ENCODE data around the gene CALD1.

Gene CALD1, protein sequence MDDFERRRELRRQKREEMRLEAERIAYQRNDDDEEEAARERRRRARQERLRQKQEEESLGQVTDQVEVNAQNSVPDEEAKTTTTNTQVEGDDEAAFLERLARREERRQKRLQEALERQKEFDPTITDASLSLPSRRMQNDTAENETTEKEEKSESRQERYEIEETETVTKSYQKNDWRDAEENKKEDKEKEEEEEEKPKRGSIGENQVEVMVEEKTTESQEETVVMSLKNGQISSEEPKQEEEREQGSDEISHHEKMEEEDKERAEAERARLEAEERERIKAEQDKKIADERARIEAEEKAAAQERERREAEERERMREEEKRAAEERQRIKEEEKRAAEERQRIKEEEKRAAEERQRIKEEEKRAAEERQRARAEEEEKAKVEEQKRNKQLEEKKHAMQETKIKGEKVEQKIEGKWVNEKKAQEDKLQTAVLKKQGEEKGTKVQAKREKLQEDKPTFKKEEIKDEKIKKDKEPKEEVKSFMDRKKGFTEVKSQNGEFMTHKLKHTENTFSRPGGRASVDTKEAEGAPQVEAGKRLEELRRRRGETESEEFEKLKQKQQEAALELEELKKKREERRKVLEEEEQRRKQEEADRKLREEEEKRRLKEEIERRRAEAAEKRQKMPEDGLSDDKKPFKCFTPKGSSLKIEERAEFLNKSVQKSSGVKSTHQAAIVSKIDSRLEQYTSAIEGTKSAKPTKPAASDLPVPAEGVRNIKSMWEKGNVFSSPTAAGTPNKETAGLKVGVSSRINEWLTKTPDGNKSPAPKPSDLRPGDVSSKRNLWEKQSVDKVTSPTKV

DNA sequence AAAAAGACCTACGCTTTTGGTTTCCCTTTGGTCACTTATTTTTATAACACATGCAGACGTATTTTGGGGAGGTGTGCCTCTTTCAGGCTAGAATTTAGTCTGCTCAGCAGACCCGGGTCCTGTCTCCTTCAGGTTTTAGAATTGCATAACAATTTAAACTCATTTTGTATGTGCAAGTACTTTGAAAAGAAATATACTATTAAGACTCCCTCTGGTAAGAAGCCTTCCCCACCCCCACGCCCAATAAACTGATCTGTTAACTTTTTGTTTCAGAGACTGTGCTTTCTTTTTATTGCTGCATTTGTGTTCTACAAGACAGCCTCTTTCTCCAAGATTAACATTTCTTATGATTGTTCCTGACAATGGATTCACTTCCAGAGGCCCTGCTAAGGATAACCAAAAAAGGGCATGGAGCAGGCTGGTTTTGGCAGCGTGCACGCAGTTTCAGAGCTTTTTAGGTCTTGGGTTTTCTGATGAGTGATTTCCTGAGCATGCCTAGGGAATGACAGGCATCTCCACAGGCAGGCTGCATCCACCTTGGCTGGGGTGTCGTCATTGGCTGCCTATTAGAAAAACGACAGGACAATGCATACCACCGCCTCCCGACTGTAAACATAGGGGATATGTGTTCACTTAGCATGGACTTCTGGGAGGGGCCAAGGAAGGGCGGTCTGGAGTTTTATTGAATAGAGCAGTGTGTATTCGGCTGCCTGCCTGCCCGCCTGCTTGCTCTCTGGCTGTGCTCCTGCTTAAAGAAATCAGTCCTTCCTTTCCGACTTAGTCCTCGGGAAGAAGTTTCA, at the start of gene CALD1:
TSS of gene CALD1 (plus strand) at position 694 of the 800 bp plus-strand sequence. CDS start 88,100 bp downstream, outside the sequence.
- DNase-seq (ENCODE audit: insufficient read length, low spot score): no peak

DNA sequence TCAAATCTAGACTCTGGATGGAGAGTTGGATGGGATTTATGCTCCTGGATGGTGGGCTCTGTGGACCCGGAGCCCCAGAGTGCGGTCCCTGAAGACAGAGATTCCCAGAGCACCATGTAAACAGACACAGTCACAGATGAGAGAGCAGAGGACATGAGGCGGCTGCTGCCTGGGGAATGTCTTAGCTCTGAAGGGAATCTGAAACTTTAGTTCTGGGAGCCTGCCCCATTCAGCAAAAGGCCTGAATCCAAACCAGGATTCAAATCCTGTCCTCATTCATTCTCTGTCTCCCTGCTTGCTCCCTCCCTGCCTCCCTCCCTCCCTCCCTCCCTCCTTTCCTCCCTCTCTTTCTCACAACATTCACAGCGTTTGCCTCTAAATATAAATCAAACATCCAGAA, 49.5 kb upstream of the CALD1 start:
- no peak for FAIRE-seq
- DNase-seq (ENCODE audit: insufficient read length, low spot score): no peak

More for the DNA sequence above, at the start of gene CALD1:
- no peak for FAIRE-seq

DNA sequence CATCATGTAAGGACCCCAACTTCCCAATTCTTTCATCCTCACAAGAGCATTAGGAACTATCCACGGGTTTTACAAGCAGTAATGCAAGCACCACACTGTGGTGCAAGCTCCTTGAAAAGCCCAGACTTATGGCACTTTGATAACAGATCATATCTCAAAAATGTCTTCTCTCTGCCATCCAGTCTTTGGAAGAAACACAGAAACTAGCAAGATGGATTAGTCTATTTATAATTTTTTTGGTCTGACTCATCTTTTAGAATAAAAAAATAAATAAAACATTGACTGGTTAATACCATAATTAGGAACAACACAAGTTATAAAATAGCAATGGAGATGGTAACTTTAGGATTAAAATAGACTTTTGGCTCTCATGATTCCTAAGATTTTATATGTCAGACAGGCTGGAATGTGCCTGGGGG, 49.0 kb upstream of the CALD1 start:
- FAIRE-seq (no peak), DNase-seq (ENCODE audit: insufficient read length, low spot score) (no peak)

DNA sequence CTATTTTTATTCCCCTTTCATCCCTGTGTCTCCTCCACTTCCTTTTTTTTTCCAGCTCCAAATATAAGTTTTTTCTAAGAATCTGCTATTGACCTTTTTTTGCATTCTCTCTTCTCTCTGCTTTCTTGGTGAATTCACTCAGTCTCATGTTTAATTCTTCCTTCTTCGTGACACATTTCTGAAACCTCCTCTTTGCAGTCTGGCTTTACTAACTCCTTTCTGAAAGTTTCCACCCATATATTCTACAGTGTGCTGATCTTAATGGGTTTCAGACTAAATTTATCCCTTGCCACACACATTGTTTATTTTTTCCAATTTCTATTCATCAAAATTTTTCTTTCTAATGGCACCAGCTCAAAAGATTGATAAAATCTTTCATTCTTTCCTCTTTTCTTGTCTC, 47.8 kb upstream of the CALD1 start:
- no peak for FAIRE-seq
- no peak for DNase-seq (ENCODE audit: insufficient read length, low spot score)

DNA sequence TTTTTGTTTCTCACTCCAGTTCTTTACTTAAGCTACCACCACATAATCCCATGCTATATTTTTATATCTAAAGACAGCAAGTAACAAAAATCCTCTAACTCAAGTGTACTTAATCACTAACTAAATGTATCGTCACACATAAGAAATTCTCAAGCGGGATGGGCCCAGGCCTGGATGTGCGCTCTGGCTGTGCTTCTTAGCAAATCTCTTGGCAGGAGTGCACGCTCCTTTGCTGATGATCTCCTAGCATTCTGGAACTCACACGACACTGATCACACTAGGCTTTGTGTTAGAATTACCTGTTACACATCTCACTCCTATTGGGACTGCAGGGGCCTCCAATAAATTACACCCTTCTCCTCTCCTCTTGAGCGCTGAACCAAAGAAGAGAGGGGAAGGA, 46.7 kb upstream of the CALD1 start:
- no peak for DNase-seq (ENCODE audit: insufficient read length, low spot score)
- no peak for FAIRE-seq

DNA sequence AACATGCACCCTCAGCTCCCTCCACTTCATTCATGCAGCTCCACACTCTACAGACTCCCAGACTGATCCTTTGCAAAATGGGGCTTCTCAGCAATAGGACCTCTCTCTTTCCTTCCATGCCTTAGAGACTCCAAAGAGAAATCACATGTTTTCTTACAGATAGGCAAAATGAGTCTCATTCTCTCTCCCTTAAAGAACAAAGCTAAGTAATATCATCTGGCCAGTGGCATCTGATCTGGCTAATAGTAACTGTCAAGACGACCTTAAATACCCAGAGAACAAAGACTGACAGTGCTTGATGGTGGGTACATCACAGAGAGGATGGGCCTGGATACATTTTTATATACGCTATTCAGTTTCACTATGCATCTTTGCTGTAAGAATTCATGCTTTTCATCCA, 43.1 kb upstream of the CALD1 start:
- FAIRE-seq (no peak), DNase-seq (ENCODE audit: insufficient read length, low spot score) (no peak)

DNA sequence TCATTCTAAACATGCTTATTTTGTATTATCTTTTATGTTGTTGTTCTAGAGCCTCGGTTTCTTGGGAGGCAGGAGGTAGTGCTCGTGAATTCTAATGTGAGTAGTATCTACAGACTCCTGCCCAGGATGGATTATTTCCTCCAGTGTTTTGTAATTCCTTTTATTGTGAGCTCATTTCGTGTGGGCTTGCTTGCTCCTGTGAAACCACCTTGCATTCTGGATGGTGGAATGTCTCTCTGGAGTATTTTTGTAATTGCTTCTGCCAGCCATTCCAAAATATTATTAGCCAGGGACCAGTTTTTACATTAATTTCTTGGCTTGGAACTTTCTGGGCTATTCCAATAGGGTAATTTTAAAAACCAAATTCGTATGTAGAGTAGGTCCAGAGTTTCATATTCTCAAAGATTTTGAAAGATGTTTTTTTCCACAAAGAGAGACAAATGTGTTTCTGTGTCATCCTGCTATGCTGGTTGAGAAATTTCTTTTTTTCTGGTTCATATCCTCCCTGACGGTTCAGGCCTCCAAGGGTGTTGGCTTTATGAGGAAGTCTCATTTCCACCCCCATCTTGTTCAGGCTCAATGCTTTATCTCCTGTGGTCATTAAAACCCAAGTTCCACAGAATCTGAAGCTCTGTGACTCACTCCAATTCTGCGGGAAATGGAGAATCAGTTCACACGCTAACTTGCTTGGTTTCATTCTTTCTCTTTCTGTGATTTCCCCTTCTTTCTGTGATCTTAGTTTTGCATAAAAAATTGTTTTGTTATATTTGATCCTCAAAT, 41.7 kb upstream of the CALD1 start:
- FAIRE-seq (no peak), DNase-seq (ENCODE audit: insufficient read length, low spot score) (no peak)

DNA sequence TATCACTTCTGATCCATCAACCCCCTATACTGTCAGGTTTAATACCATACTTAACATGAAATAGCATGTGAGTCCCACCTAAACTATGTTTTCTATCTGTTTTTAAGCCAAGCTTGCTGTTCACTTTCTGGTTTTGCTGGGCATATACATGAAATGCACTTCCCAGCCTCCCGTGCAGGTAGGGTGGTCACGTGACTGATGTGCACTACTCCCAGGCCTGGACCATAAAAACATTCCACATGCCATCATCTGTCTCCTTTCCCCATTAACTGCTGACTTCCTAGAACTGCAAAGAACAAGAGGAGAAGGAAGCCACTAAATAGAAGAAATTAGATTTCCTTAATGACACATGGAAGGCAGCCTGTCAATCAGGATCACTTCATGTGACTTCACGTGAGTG, 40.1 kb upstream of the CALD1 start:
- FAIRE-seq: no peak
- no peak for DNase-seq (ENCODE audit: insufficient read length, low spot score)

DNA sequence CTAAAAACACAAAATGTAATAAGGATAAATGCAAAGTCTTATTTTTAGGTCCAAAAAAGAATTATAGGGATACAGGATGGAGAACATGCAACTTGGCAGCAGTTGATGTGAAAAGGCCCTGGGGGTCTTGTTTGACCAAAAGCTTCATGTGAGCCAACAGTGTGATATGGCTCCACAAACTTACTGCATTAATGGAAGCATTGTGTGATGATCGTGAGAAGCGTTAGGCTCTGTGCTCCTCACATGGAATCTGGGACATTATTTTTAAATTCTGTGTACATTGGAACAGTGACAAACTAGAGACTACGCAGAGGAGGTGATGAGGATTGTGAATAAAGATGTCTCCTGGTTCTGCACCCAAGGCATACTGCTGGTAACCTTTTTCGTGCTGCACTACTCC, 39.1 kb upstream of the CALD1 start:
- no peak for DNase-seq (ENCODE audit: insufficient read length, low spot score)
- FAIRE-seq: no peak

DNA sequence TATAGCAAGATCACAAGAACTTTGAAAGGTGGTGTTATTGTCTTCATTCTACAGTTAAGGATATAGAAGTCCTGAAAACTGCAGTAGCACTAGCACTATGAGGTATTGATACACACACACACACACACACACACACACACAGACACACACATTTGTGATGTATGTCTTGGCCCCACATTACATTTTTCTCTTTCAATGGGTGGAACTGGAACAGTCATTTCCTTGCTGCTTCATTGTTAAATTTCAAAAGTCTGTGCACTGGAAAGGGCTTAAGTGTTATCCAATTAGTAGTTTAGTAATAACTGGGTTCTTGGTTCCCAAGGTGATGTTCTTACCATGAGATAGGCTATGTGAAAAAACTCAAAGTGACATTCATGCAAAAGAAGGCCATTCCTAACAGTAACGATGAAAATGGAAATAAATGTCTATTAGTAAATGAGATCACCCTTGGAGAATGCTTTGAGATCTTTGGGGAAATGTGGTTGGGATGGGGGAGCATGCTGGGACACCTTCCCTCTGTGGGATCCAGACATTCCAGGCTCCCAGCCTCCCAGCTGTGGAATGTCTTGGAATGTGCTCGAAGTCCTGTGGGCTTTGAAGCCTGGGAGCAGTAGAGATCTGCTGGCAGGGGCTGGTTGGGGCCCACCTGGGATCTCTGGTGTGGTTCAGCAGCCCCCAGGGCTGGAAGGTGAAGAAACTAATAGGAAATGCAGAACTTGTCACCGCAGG, 37.4 kb upstream of the CALD1 start:
- FAIRE-seq (no peak), DNase-seq (ENCODE audit: insufficient read length, low spot score) (no peak)

DNA sequence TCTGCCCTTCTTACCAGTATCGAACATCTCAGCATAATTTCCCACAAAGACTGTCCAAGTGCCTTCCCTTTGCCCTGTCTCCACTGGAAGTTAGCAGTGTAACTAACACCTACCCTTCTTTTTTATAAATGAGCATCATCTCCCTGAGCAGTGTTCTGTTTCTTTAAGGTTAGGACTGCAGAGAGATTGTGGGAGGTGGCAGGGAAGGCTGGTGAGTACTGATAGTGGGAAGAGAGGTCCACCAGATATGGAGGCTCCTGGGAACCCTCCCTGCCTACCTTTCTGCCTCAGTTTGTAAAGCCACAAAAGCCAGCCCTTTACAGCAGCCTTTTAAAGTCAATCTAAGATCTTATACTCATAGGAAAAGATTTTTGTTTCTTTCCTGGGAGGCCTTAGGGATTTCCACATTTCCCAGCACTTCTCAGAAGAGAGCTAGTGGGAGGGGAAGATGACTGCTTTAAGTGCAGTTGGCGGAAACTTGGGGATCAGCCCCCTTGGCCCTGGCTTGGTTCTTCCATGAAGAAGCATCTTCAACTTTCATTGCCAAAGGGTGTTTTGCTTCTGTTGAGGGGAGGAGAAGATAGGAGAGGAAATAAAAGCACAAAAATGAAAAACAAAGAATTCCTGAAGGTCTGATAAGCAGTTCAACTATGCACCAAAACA, 36.6 kb upstream of the CALD1 start:
- FAIRE-seq: no peak
- DNase-seq (ENCODE audit: insufficient read length, low spot score): no peak

DNA sequence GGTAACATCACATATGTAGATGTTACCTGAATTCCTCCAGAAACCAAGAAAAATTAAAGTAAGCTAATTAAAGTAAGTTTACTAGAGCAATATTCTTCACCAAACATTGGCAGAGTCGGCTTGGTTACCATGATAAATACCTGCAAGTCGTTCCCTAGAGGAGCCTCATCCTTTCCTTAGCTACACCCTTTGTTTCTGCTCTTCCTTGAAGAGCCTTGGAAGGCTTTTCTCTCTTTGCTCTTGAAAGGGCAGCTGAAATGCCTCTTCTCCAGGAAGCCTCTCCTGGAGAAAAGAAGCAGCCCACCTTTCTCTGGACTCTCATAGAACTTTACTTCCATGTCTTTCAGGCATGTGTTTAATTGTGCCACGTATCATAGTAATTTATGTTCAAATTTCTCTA, 34.9 kb upstream of the CALD1 start:
- FAIRE-seq (no peak), DNase-seq (ENCODE audit: insufficient read length, low spot score) (no peak)

DNA sequence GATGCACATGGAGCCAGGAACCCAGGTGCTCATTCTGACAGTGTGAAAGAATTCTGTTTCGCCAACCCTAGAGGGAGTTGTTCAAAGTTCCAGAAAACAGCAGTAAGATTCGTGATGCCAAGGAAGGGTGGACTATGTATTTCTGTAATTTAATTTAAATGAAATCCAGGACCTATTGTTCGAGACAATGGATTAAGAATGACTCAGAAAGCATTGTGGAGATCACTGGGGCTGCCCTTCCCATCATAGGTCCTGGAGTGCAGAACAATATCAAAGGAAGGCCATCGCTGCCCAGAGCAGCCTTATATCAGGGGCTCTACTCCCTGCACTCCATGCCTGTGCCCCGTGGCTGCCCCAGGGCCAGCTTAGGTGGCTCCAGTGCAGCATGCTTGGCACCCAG, 32.1 kb upstream of the CALD1 start:
- FAIRE-seq (no peak), DNase-seq (ENCODE audit: insufficient read length, low spot score) (no peak)

DNA sequence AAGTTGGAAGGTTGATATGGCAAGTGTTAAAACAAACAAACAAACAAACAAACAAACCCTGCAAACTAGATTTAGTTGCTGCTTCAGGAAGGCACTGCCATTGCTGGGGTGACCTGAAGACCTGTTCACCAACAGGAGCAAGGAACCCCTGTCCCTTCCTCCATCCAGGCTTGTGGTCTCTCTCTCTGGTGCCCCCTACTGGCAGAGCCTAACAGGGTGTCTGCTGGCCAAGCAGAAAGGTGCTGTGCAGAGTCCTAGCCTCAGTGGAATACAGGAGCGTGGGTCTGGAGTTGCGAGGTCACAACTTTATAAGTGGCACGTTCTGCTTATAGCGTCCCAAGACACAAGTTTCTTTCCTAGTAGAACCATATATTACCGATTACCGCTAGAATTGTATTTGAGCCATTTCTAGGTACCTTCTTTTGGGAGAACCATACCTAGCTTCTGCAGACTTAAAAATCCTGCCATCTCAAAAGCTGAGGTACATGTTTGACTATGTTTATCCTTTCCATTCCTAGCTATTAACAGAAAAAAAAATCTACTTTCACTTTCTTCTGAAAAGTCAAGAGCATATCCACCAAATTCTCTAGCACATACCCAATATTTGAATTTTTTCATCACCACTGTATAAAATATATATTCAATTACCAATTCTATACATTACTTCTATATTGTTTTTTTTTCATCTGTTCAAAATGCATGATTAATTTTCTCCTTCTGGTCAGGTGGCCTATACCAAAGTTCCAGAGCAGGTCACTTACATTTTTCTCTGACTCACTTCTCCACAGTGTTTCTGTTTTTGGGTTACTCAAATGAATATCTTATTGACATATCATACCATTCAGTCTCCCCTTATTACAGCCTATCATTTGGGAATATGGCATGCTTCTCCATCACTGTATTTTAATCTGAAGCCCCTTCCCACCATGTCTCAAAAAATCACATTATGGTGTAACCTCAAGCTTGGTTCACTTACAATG, 29.1 kb upstream of the CALD1 start:
- DNase-seq (ENCODE audit: insufficient read length, low spot score): peak; percentile 35
- FAIRE-seq: peak; percentile 47

DNA sequence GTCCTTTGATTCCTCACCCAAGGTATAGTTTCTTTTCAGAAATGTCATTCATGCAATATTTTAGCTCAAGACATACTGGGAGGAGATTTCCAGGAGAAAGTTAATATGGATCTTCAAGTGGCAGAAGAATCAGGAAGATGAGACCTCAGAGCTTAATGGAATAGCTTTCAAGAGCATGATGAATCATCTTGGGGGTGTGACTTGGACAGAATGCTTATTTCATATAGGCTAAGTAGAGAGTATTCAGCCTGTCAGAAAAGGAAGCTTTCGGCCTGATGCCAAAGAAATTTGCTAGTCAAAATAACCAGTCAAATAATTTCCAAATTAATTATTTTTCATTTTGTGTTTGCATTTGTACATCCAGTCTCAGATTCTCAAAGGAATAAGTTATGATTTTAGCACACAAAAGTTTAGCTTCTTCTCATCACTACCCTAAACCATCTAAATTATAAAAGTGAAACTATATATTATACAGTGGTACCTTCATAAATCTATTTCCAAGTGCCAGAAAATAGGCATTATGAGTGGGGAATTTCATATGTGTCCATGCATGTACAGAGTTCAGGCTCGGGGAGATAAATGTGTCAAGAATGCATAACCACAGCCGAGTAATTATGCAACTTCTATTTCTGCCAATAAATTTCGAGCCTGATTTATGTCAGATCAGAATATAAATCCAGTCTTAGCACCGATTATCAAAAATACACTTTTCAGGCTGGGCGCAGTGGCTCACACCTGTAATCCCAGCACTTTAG, 27.3 kb upstream of the CALD1 start:
- DNase-seq (ENCODE audit: insufficient read length, low spot score): no peak
- FAIRE-seq: no peak

DNA sequence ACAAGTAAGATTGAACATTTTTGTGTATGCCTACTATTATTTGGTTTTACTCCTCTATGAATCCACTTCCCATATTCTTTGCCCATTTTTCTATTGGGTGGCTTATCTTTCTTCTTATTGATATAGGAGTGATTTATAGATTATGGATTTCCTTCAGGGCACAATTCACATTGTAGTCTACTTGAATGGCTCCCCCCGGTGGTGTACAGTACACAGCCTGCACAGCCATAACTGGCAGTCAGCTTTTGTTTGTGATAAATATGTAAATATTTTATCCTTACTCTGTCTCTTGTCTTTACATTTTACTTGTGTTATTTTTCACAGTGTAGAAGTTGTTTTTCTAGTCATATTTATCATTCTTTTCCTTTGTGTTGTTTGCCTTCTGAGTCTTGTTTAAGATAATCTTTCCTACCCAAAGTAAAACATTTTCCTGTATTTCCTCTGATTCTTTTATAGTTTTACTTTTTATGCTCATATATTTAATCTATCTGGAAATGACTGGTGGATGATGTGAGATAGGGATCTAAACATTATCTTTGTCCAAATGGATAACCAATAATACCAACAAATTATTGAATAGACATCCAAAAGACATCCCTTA, 23.9 kb upstream of the CALD1 start:
- no peak for DNase-seq (ENCODE audit: insufficient read length, low spot score)

DNA sequence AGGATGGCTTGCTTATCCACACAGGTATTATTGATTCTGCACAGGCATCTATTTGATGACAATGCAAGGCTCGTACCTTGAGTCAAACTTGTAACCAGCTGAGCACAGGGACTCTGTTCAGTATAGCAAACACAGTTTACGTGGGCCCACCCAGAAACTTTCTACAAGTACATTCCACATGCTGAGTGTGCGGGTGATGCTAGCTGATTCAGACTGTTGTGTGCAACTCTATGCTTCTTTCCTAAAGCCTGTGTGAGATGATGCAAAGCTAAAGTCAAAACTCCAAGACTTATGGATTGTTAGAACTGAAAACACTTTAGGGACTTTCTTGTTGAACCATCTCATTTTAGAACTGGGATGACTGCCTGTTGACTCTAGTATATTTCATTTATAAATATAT, 21.5 kb upstream of the CALD1 start:
- DNase-seq (ENCODE audit: insufficient read length, low spot score) (no peak), FAIRE-seq (no peak)

More for the DNA sequence above, 23.9 kb upstream of the CALD1 start:
- FAIRE-seq: no peak
